Loucy (cell line): ENCODE measurements around the gene PDE11A.

ENCODE experiments used
- H2AFZ ChIP-seq: fragments of 200-600 bp; sonication (generic); 2 replicates; pipeline ENCODE4 v1.6.0; 2016; ENCODE audit warnings: antibody characterized with exemption, mild to moderate bottlenecking, low read length, moderate library complexity
- H3F3A ChIP-seq: fragments of 200-600 bp; 2 replicates; pipeline ENCODE4 v1.6.0; 2016; ENCODE audit warnings: antibody characterized with exemption, low read depth, mild to moderate bottlenecking
- H3K27me3 ChIP-seq: fragments of 200-600 bp; sonication (generic); 2 replicates; pipeline ENCODE4 v1.6.1; 2014; ENCODE audit warnings: low read length, mild to moderate bottlenecking; ENCODE audit not compliant: insufficient read depth, poor library complexity, severe bottlenecking
- H3K36me3 ChIP-seq: fragments of 200-600 bp; sonication (generic); 2 replicates; pipeline ENCODE4 v1.6.1; 2016; ENCODE audit warnings: low read length; ENCODE audit not compliant: insufficient read depth
- H3K4me1 ChIP-seq: fragments of 200-600 bp; sonication (generic); 2 replicates; pipeline ENCODE4 v1.5.1; 2014; ENCODE audit warnings: low read length, mild to moderate bottlenecking; ENCODE audit not compliant: insufficient read depth, poor library complexity, severe bottlenecking
- H3K4me2 ChIP-seq: fragments of 200-600 bp; sonication (generic); 2 replicates; pipeline ENCODE4 v1.6.0; 2014; ENCODE audit warnings: antibody characterized with exemption, low read length, low read depth, mild to moderate bottlenecking; ENCODE audit not compliant: poor library complexity, severe bottlenecking
- H3K4me3 ChIP-seq: fragments of 200-600 bp; sonication (generic); 2 replicates; pipeline ENCODE4 v1.5.1; 2014; ENCODE audit warnings: low read length, mild to moderate bottlenecking, mixed read lengths; ENCODE audit not compliant: poor library complexity, severe bottlenecking
- H3K79me2 ChIP-seq: fragments of 200-600 bp; sonication (generic); 2 replicates; pipeline ENCODE4 v1.6.1; 2014; ENCODE audit warnings: low read length; ENCODE audit not compliant: insufficient read depth
- H3K9ac ChIP-seq: fragments of 200-600 bp; sonication (generic); 2 replicates; pipeline ENCODE4 v1.6.0; 2014; ENCODE audit warnings: mild to moderate bottlenecking, low read depth, low read length, moderate library complexity; ENCODE audit not compliant: poor library complexity, severe bottlenecking
- H3K9me2 ChIP-seq: fragments of 200-600 bp; sonication (generic); replicated peaks from 2 replicates; pipeline ENCODE4 v1.6.1; 2016; ENCODE audit warnings: low read depth, low read length, mixed read lengths
- H3K9me3 ChIP-seq: fragments of 200-600 bp; sonication (generic); 2 replicates; pipeline ENCODE4 v1.6.1; 2014; ENCODE audit warnings: mild to moderate bottlenecking, antibody characterized with exemption, low read length, low read depth; ENCODE audit not compliant: insufficient read depth
- H4K20me1 ChIP-seq: fragments of 200-600 bp; sonication (generic); 2 replicates; pipeline ENCODE4 v1.6.0; 2014; ENCODE audit warnings: antibody characterized with exemption, low read length, mild to moderate bottlenecking; ENCODE audit not compliant: insufficient read depth, poor library complexity, severe bottlenecking
- CTCF ChIP-seq: fragments of 200-600 bp; sonication (generic); conservative IDR thresholded peaks from 2 replicates; pipeline ENCODE4 v1.5.1; 2014; ENCODE audit warnings: mild to moderate bottlenecking, antibody characterized with exemption, low read length
- EZH2phosphoT487 ChIP-seq: fragments of 200-600 bp; IDR thresholded peaks from 2 replicates; pipeline ENCODE4 v1.6.1; 2018; ENCODE audit warnings: antibody characterized with exemption, mild to moderate bottlenecking, moderate library complexity, borderline replicate concordance

PDE11A gene

DNA sequence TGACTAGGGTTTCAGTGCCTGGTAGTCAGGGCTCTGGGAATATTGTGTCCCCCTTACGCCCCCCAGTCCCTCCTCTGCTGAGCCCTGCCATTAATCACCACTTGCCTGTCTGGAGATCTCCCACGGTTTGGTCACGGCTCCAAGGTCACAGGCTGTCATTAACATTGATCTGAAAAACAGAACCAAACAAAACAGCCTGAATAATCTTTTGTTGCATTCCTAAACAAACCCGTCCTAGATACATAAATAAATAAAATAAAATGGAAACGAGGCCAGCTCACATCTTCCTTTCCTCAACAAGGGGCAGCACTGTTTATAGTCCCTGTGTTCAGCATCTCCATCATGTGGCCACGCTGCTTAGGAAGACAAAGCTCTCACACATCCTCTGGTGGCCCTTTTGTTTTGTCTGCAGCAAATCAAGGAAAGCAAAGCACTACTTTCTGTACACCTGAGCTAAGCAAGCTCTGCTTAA is 397.2 kb downstream of the PDE11A start:
- H2AFZ ChIP-seq, result peak overlapping the region; percentile 70
- no peaks in the 10 kb centered on the region for H3K9me3 ChIP-seq
- H4K20me1 ChIP-seq, result no peaks in the 10 kb centered on the region
- no peak for TF ChIP-seq EZH2phosphoT487
- no peak; the same call in 1 of the 2 replicates for TF ChIP-seq CTCF
- H3K9ac ChIP-seq, result no peak overlapping the region
- no peaks in the 10 kb centered on the region for H3K27me3 ChIP-seq
- H3K4me3 ChIP-seq, result no peak overlapping the region
- peaks cover 59% of the 10 kb centered on the region for H3K4me1 ChIP-seq
- no peak overlapping the region for H3K4me2 ChIP-seq
- H3K36me3 ChIP-seq, result no peaks in the 10 kb centered on the region
- H3F3A ChIP-seq, result no peaks in the 10 kb centered on the region
- H3K9me2 ChIP-seq, result no peaks in the 10 kb centered on the region
- no peaks in the 10 kb centered on the region for H3K79me2 ChIP-seq

GRCh38 chr2:177673602-177674595 is 398.7 kb downstream of the PDE11A start:
- Histone ChIP-seq H3K4me1 (peaks cover 46% of the 10 kb centered on the region), H2AFZ (peak overlapping the region; percentile 51), H3K27me3 (no peaks in the 10 kb centered on the region)

GRCh38 chr2:177671662-177672061 is 400.9 kb downstream of the PDE11A start:
- no peaks in the 10 kb centered on the region for H3K9me2 ChIP-seq
- H3F3A ChIP-seq, result no peaks in the 10 kb centered on the region
- no peaks in the 10 kb centered on the region for H3K27me3 ChIP-seq
- no peaks in the 10 kb centered on the region for H3K36me3 ChIP-seq
- TF ChIP-seq EZH2phosphoT487 (no peak), CTCF (no peak)
- H3K4me3 ChIP-seq, result no peak overlapping the region
- H3K9ac ChIP-seq, result no peak overlapping the region
- H3K9me3 ChIP-seq, result no peaks in the 10 kb centered on the region
- no peaks in the 10 kb centered on the region for H3K79me2 ChIP-seq
- no peak overlapping the region for H3K4me2 ChIP-seq
- H2AFZ ChIP-seq, result peak overlapping the region; percentile 38; the same call in 1 of the 2 replicates
- peaks cover 34% of the 10 kb centered on the region for H3K4me1 ChIP-seq
- no peaks in the 10 kb centered on the region for H4K20me1 ChIP-seq

More at GRCh38 chr2:177673602-177674595, 398.7 kb downstream of the PDE11A start:
- no peaks in the 10 kb centered on the region for H4K20me1 ChIP-seq
- H3K9me3 ChIP-seq, result no peaks in the 10 kb centered on the region
- TF ChIP-seq EZH2phosphoT487 (no peak), CTCF (peak; percentile 32; the same call in 1 of the 2 replicates)
- no peaks in the 10 kb centered on the region for H3F3A ChIP-seq
- H3K4me3 ChIP-seq, result no peak overlapping the region
- H3K36me3 ChIP-seq, result no peaks in the 10 kb centered on the region
- H3K9me2 ChIP-seq, result no peaks in the 10 kb centered on the region
- H3K9ac ChIP-seq, result no peak overlapping the region
- no peaks in the 10 kb centered on the region for H3K79me2 ChIP-seq
- no peak overlapping the region for H3K4me2 ChIP-seq
